RWPE1 (cell line): ENCODE data around the gene SRP9.
A peak's percentile ranks its signal among the peaks of the same experiment; 100 is the strongest.

Source experiments
- CTCF ChIA-PET: fragments of 350-600 bp; sonication (Branson Sonifier 250); formaldehyde crosslinking; extraction: SDS; loops from one replicate; lab custom pipeline; 2021; lab: Yijun Ruan, JAX
- POLR2A ChIA-PET: fragments of 400-600 bp; formaldehyde crosslinking; extraction: SDS; loops from one replicate; lab custom pipeline; 2020; ENCODE audit warnings: antibody characterized with exemption; ENCODE audit not compliant: low non-redundant PET; lab: Yijun Ruan, JAX
- DNase-seq: peaks from one replicate; pipeline ENCODE4 v3.0.0; 2012; ENCODE audit warnings: low spot score
- H3K27ac ChIP-seq: fragments of 450-650 bp; 2 replicates; pipeline ENCODE4 v1.5.1; 2017
- TF ChIP-seq, protein P1 (sequence below): fragments of 450-650 bp; conservative IDR thresholded peaks from 2 replicates; pipeline ENCODE4 v1.5.1; 2017; ENCODE audit warnings: low read depth, mild to moderate bottlenecking

The SRP9 gene

DNA sequence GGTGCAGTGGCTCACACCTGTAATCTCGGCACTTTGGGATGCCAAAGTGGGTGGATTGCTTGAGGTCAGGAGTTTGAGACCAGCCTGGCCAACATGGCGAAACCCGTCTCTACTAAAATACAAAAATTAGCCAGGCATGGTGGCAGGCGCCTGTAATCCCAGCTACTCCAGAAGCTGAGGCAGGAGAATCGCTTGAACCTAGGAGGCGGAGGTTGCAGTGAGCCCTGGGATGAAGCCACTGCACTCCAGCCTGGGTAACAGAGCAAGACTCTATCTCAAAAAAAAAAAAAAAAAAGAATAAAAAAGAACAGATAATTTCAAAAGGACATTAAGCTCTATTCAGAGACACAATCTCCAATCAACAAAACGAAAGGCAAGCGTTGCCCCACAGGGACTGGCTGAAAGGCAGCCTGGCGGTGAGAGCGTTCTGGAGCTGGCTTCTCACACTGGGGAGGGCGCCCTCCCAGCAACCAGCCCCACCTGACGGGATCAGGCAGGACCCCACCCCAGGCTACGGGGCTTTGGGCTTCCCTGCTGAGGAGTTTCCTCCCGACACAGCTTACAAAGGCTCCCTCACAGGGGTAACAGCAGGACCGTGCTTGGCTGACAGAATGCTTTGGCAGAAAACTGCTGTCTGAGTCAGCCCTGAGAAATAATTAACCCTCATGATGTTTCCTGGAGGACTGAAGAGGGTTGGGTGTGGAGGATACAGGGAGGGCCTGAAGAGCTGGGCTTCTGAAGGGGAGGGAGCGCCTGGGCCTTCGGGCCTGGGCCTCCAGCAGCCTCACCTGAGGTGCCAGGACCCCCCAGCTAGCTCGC lies 31.1 kb upstream of the SRP9 start:
- ChIA-PET CTCF (interaction anchor here (0.8 to 1.6 kb wide), 5 partner anchors 11 to 271 kb away, joined by 3 to 6 read pairs (median 3); partner anchors contain the start of gene SRP9), POLR2A (interaction anchor here (0.5 to 1.2 kb wide), 4 partner anchors 8 to 166 kb away, joined by 3 to 6 read pairs (median 4); no protein-coding TSS in a partner anchor)
- TF ChIP-seq, protein P1, sequence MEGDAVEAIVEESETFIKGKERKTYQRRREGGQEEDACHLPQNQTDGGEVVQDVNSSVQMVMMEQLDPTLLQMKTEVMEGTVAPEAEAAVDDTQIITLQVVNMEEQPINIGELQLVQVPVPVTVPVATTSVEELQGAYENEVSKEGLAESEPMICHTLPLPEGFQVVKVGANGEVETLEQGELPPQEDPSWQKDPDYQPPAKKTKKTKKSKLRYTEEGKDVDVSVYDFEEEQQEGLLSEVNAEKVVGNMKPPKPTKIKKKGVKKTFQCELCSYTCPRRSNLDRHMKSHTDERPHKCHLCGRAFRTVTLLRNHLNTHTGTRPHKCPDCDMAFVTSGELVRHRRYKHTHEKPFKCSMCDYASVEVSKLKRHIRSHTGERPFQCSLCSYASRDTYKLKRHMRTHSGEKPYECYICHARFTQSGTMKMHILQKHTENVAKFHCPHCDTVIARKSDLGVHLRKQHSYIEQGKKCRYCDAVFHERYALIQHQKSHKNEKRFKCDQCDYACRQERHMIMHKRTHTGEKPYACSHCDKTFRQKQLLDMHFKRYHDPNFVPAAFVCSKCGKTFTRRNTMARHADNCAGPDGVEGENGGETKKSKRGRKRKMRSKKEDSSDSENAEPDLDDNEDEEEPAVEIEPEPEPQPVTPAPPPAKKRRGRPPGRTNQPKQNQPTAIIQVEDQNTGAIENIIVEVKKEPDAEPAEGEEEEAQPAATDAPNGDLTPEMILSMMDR = no peak
- peak overlapping the region; percentile 94 for H3K27ac ChIP-seq
- peak; percentile 90 for DNase-seq

DNA sequence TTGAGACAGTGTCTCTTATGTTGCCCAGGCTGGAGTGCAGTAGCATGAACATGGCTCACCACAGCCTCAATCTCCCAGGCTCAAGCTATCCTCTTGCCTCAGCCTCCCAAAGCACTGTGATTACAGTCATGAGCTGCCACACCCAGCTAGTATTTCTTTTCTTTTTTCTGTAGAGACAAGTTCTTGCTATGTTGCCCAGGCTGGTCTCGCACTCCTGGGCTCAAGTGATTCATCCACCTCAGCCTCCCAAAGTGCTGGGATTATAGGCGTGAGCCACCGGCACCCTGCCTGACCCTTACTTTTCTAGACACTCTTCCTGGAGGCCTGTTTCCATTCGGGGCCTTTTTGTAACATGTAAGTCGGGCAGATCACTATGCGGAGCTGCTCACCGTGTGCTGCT lies 30.1 kb upstream of the SRP9 start:
- ChIA-PET POLR2A (interaction anchor here (1.1 to 1.2 kb wide), 2 partner anchors 9 to 31 kb away, joined by 3 to 6 read pairs; no protein-coding TSS in a partner anchor), CTCF (interaction anchor here (0.6 to 1.6 kb wide), 5 partner anchors 12 to 336 kb away, joined by 3 to 6 read pairs (median 3); partner anchors contain the start of gene SRP9)
- TF ChIP-seq, protein P1 = no peak

DNA sequence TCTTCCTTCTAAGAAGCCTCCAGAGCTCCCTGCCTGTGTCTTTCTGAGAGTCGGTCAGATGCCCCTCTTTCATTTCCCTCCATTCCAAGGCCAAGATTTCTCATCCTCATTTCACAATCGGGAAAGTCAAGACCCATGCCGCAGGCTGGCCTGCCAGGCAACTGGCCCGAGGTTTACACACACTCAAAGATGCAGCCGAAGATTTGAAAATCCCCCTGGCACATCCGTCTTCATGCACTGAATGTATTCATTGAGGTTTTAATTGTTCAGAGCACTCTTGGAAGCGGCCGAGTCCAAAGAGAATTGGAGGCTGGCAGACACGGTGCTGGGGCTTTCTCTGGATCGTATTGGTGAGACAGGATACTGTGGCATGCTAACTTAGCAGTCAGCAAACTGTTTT lies 29.1 kb upstream of the SRP9 start:
- ChIA-PET CTCF (interaction anchor here (1.1 kb wide), 1 partner anchor 12 kb away, joined by 6 read pairs; no protein-coding TSS in a partner anchor), POLR2A (no interaction called here)

More for the DNA sequence above, 30.1 kb upstream of the SRP9 start:
- DNase-seq = no peak
- peak overlapping the region; percentile 94 for H3K27ac ChIP-seq

DNA sequence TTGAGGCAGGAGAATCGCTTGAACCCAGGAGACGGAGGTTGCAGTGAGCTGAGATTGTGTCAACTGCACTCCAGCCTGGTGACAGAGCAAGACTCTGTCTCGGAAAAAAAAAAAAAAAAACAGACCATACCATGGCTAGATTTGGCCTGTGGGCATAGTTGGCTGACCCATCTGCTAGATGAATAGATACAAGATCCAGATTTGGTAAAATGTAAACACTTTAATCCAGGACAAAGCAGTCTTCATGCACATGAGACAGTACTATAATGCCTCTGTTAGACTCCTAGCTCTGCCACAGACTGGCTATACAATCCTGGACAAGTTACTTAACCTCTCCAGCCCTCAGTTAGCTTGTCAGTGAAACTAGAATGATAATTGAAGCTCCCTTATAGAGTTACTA lies 27.9 kb upstream of the SRP9 start:
- ChIA-PET CTCF (interaction anchor here (0.8 to 1.1 kb wide), 4 partner anchors 11 to 61 kb away, joined by 3 to 6 read pairs (median 5); no protein-coding TSS in a partner anchor), POLR2A (no interaction called here)

More for the DNA sequence above, 29.1 kb upstream of the SRP9 start:
- H3K27ac ChIP-seq = peak overlapping the region; percentile 94
- no peak for DNase-seq
- TF ChIP-seq, protein P1 = no peak

DNA sequence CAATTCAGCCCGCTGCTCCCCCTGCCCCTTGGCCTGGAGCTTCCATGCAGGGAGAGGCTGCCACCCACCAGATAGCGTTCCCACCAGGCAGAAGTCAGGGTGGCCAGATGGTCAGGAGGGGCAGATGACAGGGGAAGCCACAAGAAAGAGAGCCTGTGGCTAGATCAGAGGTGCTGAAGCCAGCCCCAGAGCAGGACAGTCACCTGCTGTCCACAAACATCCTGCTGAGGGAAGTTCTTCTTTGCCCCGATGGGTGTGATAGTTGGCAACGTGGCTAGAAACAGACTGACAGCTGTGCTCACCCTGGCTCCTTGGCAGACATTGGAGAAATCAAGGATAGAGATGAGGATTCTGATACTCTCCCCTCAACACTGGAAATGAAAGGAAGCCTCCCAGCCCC lies 27.2 kb upstream of the SRP9 start:
- CTCF ChIA-PET = interaction anchor here (0.6 to 0.9 kb wide), 3 partner anchors 22 to 376 kb away, joined by 3 to 4 read pairs (median 4); no protein-coding TSS in a partner anchor
- H3K27ac ChIP-seq = no peak overlapping the region
- POLR2A ChIA-PET = no interaction called here
- TF ChIP-seq, protein P1 = no peak
- no peak for DNase-seq

More for the DNA sequence above, 27.9 kb upstream of the SRP9 start:
- TF ChIP-seq, protein P1 = no peak
- no peak for DNase-seq
- H3K27ac ChIP-seq = no peak overlapping the region

DNA sequence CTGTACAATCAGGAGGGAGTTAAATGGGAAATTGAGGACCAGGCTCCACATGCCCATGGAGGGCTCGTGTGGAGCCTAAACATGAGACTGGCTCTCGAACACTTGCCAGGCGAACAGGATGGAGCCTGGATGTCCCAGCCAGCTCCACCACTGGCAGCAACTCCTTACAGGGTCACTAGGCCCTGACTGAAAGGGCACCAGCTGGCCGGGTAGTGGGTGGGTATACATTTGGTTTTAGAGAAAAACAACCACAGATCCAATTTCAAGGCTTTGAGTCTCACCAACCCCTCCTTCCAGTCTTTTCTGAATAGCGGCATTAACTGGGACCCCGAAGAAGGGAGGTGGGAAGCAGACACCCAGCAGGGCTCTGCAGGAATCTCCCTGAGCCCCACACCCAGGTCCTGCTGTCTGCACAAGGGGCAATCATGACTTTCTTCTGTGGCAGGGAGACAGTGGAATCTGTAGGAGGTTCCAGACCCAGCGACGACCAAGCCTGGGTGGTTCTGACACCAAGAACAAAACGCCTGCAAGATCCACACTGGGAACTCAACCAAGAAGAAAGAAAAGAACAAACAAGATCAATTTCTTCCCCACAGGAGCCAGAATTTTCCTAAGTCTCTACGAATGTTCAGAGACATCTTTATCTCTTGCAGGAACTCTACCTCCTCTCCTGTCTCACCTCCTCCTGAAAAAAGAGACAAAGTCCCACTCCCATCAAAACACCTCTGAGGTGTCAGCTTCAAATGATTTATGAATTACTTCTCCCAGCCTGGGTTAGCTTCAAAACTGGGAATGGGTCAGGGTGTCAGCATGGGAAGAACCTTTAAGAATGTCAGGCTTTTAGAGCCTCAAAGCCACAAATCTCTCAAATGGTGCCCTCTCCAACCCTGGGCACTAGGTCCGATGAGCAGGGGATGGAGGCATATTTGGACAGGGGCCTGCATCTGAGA lies 26.5 kb upstream of the SRP9 start:
- no peak for DNase-seq
- TF ChIP-seq, protein P1 = no peak
- ChIA-PET CTCF (interaction anchor here (0.5 to 1.6 kb wide), 7 partner anchors 16 to 375 kb away, joined by 3 to 4 read pairs (median 3); no protein-coding TSS in a partner anchor), POLR2A (no interaction called here)
- H3K27ac ChIP-seq = no peak overlapping the region
